Activated naive CD8-positive, alpha-beta T cell treated with anti-CD3 and anti-CD28 coated beads, Interleukin-2, amount 10 ng/mL, durations not matched to agents 7 days and 5 days (primary cell): ENCODE results near the gene PDHA1. TPM values are rescaled to one million over a fixed set of nuclear protein-coding genes. Genes with fewer than 3 reads are reported as not detected.
A peak's percentile ranks its signal among the peaks of the same experiment; 100 is the strongest.

Experiments
- ATAC-seq: fragments of 150-1000 bp; cut with Tn5 transposase; one replicate; pipeline ENCODE4 v1.10.0; 2021; ENCODE audit warnings: low read depth, moderate library complexity
- POLR2A ChIA-PET: fragments of 350-600 bp; sonication (Branson Sonifier 250); formaldehyde crosslinking; loops from one replicate; lab custom pipeline; 2021; ENCODE audit warnings: antibody characterized with exemption; lab: Charles Lee
- DNase-seq: peaks from one replicate; pipeline ENCODE4 v3.0.0; 2021
- H3K27ac Mint-ChIP-seq: one replicate; pipeline ENCODE4 v1.8.0; 2022; ENCODE audit warnings: mild to moderate bottlenecking, mixed read lengths
- H3K27me3 Mint-ChIP-seq: one replicate; pipeline ENCODE4 v1.8.0; 2022; ENCODE audit warnings: mild to moderate bottlenecking, moderate library complexity, mixed read lengths
- H3K36me3 Mint-ChIP-seq: one replicate; pipeline ENCODE4 v1.8.0; 2021; ENCODE audit warnings: mild to moderate bottlenecking, mixed read lengths
- H3K4me1 Mint-ChIP-seq: one replicate; pipeline ENCODE4 v1.8.0; 2021; ENCODE audit warnings: mixed read lengths
- H3K4me3 Mint-ChIP-seq: one replicate; pipeline ENCODE4 v1.8.0; 2022; ENCODE audit warnings: mild to moderate bottlenecking, moderate library complexity, mixed read lengths
- H3K9me3 Mint-ChIP-seq: one replicate; pipeline ENCODE4 v1.8.0; 2021; ENCODE audit warnings: mixed read lengths
- total RNA-seq, 2 experiments: library from RNA; stranded (reverse); gene quantifications; one replicate each; pipeline ENCODE4 v1.2.3, GENCODE V29; 2021

PDHA1 gene
- total RNA-seq, 2 experiments from 2014 or later: 151 TPM

DNA sequence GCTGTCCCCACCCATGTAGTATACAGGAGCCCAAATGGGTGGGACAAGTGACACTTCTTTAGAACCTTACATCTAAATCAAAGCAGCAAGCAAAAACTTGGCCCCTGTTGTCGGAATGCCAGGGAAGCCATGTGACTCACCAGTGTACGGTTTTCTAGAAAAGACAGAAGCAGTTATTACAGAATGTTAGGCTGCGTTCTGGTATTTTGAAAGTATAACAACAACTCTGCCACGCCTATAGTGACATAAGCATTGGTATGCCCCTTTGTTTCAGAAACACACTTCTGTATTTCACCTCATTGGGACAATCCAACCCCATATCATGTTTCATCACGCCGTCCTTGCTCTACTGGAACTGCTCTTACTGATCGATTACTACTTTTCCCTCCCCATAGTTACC, 14.8 kb downstream of the PDHA1 start:
- ATAC-seq: no peak
- H3K4me3 Mint-ChIP-seq: no peak overlapping the region
- H3K4me1 Mint-ChIP-seq: no peaks in the 10 kb centered on the region
- no peaks in the 10 kb centered on the region for H3K27me3 Mint-ChIP-seq
- POLR2A ChIA-PET: no interaction called here
- peaks cover under 1% of the 10 kb centered on the region for H3K36me3 Mint-ChIP-seq
- H3K9me3 Mint-ChIP-seq: no peaks in the 10 kb centered on the region
- H3K27ac Mint-ChIP-seq: no peak overlapping the region
- no peak for DNase-seq

DNA sequence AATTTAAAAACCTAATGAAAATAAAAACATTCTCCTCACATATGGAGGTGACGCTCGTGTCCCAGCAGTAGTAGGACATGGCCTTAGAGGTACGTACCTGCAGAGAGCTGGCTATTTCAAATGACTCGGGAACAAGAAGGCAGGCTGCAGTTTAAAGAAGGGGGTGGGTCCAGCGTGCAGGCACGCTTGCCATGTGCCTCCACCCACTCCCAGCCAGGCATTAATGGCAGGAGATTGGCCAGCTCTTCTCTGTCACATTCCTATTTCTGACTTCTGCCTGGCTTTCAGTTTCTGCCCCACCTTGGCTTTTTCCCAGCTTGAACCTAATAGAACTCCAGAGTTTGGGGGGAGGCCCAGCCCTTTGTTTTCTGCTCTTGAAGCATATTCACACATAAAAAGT, 17.2 kb downstream of the PDHA1 start:
- peaks cover 2% of the 10 kb centered on the region for H3K9me3 Mint-ChIP-seq

DNA sequence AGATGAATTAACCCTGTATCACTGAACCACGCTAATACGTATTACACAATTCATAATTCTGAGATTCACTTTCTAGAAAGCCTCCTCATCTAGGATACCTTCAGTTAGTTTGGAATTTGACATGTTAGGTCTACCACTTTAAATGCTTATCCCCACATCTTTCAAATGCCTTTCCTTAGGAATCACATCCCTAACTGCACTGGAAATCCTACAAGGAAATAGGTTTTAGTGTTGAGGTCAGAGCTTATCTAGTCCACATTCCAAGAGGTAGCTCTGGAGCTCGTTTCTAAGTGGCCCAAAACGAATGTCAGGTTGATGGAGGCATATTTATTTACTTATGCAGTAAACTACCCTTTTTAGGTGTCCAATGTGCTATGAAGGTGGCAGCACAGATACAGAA, 18.0 kb downstream of the PDHA1 start:
- peaks cover 2% of the 10 kb centered on the region for H3K9me3 Mint-ChIP-seq
- H3K27me3 Mint-ChIP-seq: no peaks in the 10 kb centered on the region
- no peak for DNase-seq
- no peak overlapping the region for H3K27ac Mint-ChIP-seq
- no peak overlapping the region for H3K4me3 Mint-ChIP-seq
- peaks cover 7% of the 10 kb centered on the region for H3K36me3 Mint-ChIP-seq
- ATAC-seq: no peak
- H3K4me1 Mint-ChIP-seq: no peaks in the 10 kb centered on the region
- POLR2A ChIA-PET: no interaction called here

More for the DNA sequence above, 17.2 kb downstream of the PDHA1 start:
- H3K4me3 Mint-ChIP-seq: no peak overlapping the region
- no peaks in the 10 kb centered on the region for H3K27me3 Mint-ChIP-seq
- DNase-seq: no peak
- H3K36me3 Mint-ChIP-seq: peaks cover 4% of the 10 kb centered on the region
- H3K27ac Mint-ChIP-seq: no peak overlapping the region
- ATAC-seq: no peak
- H3K4me1 Mint-ChIP-seq: no peaks in the 10 kb centered on the region
- POLR2A ChIA-PET: no interaction called here

DNA sequence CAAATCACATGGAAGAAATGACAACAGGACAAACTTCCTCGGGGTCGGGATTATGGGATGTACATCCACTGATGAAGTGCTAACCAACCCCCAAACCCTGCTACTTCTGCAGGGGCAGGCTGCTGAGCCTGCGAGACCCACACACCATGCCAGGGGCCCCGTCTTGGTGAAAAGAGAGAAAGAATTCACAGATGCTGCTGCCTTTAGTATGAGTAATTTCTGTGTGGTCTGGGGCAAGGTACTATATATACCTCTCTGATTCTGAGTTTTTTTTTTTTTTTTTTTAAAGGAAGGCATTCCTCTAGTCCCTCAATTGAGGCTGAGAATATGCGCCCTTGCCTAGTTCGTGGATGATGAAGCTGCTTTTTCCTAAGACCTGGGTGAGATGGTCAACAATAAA, 24.8 kb downstream of the PDHA1 start:
- DNase-seq (no peak), ATAC-seq (no peak)
- Mint-ChIP-seq H3K36me3 (peaks cover 7% of the 10 kb centered on the region), H3K4me1 (peaks cover 2% of the 10 kb centered on the region), H3K27me3 (no peaks in the 10 kb centered on the region), H3K9me3 (peaks cover 2% of the 10 kb centered on the region), H3K27ac (no peak overlapping the region), H3K4me3 (no peak overlapping the region)
- POLR2A ChIA-PET: no interaction called here

DNA sequence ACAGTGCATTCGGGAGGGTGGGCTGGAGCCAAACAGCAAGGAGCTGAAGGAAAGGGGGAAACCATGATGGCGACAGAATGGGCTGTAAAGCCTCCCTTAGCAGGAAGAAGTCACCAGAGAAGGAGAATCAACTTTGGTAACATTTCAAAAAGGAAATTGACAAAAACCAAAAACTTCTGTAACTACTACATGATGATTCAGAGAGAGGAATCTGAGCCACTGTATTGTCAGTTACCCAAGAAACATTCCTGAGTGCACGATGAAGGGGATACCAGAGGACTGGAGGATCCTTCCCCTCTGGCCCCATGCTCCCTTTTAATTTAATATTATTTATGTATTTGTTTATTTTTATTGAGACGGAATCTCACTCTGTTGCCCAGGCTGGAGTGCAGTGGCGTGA, 26.3 kb downstream of the PDHA1 start:
- H3K36me3 Mint-ChIP-seq: peaks cover 7% of the 10 kb centered on the region
- POLR2A ChIA-PET: no interaction called here
- H3K9me3 Mint-ChIP-seq: peaks cover 1% of the 10 kb centered on the region
- H3K27me3 Mint-ChIP-seq: no peaks in the 10 kb centered on the region
- ATAC-seq (no peak), DNase-seq (no peak)
- H3K4me3 Mint-ChIP-seq: no peak overlapping the region
- H3K4me1 Mint-ChIP-seq: peaks cover 2% of the 10 kb centered on the region
- no peak overlapping the region for H3K27ac Mint-ChIP-seq

DNA sequence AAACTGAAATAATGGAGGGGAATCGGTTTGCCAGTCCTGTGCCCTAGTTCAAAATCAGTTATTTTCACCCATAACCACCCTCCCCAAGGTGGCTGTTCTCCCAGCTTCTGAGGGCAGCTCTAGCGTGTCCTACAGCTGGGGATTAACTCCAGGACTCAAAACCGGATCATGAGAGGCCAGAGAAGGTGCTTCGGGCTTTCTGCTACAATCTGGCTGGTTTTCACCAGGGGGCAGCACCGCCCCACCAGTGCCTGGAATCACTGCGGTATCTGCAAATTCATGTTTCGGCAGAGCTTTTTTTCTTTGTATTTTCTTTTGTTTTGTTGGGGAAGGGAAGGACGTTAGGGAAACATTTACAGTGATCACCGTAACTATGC, 28.4 kb downstream of the PDHA1 start:
- Mint-ChIP-seq H3K27ac (peak overlapping the region; percentile 60), H3K4me1 (peaks cover 2% of the 10 kb centered on the region), H3K36me3 (no peaks in the 10 kb centered on the region), H3K9me3 (no peaks in the 10 kb centered on the region), H3K4me3 (peak overlapping the region; percentile 82), H3K27me3 (no peaks in the 10 kb centered on the region)
- peak; percentile 83 for ATAC-seq
- peak; percentile 72 for DNase-seq
- POLR2A ChIA-PET: interaction anchor here (0.8 kb wide), 1 partner anchor 310 kb away, joined by 3 read pairs; no protein-coding TSS in a partner anchor

DNA sequence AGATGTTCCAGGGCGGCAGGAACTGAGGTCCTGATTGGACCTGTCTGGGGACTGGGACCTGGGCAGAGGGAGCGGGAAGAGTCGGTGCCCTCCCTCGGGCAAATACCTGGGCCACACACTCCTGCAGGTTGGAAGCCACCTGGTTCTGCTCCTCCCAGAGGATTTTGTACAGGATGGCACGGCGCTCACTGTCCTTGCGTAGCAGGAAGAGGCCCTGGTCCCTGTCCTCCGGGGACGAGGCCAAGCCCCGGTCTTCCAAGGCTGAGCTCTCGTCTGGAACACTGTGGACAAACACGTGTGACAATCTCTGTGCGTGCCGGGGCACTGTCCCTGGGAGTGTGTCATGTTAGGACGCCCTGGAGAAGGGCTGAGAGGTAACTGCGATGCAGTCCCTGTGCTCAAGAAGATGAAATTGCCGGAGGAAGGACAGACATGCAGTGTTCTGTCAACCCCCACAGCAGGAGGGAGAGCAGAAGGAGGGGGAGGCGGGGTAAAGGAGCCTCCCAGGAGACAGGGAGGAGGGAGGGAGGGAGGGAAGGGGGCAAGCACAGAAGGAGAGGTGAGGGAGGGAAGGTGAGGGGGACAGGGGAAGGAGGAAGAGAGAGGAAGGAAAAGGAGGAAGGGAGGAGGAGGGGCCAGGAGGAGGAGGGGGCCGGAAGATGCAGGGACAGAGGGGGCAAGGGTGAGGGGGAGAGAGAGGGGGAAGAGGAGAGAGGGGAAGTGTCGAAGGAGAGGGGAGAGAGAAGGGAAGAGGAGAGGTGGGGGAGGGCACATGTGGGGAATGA, 29.0 kb downstream of the PDHA1 start:
- no peaks in the 10 kb centered on the region for H3K36me3 Mint-ChIP-seq
- peak overlapping the region; percentile 70 for H3K27ac Mint-ChIP-seq

DNA sequence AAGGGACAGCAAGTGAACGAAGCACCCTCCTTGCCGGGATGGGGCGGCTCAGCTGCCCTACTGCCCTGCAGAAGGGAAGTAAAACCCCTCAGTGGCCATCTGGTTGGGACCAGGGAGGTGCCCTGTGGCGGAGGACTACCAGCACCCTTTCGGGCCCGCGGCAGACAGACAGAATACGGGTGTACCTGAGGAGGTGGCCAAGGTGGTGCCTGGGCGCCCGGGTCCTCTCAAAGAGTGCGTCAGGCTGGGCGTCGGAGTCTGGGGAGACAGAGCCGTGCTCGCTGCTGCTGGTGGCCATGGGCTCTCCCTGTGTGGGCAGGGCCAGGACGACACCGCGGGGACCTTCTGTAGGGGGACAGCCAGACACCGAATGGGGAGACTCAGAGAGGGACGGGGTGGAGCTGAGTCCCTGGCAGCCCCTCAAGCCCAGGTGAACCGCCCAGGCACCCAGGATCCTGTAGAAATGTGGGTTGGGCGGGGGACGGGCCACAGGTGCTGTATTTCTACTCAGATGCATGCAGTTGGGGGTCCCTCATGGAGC, 29.7 kb downstream of the PDHA1 start:
- ATAC-seq: no peak
- H3K4me3 Mint-ChIP-seq: peak overlapping the region; percentile 82
- H3K27me3 Mint-ChIP-seq: no peaks in the 10 kb centered on the region

More for the DNA sequence above, 29.0 kb downstream of the PDHA1 start:
- peak; percentile 35 for DNase-seq
- peak; percentile 52 for ATAC-seq
- no peaks in the 10 kb centered on the region for H3K9me3 Mint-ChIP-seq
- POLR2A ChIA-PET: interaction anchor here (0.8 kb wide), 1 partner anchor 309 kb away, joined by 3 read pairs; no protein-coding TSS in a partner anchor
- H3K4me3 Mint-ChIP-seq: peak overlapping the region; percentile 82
- peaks cover 2% of the 10 kb centered on the region for H3K4me1 Mint-ChIP-seq
- no peaks in the 10 kb centered on the region for H3K27me3 Mint-ChIP-seq

DNA sequence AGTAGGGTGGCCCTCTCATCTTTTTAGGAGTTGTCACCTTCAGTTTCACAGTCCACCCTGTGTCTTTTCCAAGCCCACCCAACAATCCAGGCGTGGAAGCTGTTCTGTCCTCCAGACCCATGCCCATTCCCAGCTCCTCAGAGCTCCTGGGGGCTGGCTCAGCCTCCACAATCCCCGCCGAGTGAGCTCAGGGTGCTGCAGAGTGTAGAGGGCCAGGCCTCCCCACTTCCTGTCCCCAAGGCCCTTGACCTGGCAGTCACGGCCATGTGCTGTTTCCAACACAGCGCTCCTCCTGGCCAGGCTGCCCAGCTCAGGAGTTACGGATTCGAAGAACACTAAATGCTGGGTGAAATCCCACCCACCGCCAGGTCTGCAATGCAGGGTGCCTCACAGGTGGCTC, 31.8 kb downstream of the PDHA1 start:
- no peak overlapping the region for H3K4me3 Mint-ChIP-seq
- no peak for DNase-seq

More for the DNA sequence above, 29.7 kb downstream of the PDHA1 start:
- H3K9me3 Mint-ChIP-seq: no peaks in the 10 kb centered on the region
- H3K4me1 Mint-ChIP-seq: peaks cover 2% of the 10 kb centered on the region
- POLR2A ChIA-PET: no interaction called here
- no peak for DNase-seq
- no peaks in the 10 kb centered on the region for H3K36me3 Mint-ChIP-seq
- H3K27ac Mint-ChIP-seq: no peak overlapping the region

DNA sequence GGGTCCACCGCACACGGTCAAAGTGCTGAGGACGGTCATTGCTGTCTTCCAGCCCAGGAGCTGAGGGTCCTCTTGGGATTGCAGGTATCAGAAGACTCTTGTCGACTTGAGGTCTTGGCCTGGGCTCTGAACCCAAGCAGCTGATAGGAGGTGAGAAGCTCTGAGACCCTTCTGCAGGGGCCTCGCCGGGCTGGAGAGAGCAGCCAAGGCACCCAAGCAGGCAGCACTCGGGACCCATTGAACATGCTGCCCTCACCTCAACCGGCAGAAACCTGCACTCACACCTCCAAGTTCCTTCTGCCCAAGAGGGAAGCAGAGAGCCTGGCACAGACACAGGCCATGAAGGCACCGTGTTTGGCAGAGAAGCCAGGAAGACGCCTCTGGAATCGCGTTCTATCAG, 34.1 kb downstream of the PDHA1 start:
- no peak for ATAC-seq
- no peak overlapping the region for H3K4me3 Mint-ChIP-seq

More for the DNA sequence above, 31.8 kb downstream of the PDHA1 start:
- Mint-ChIP-seq H3K36me3 (no peaks in the 10 kb centered on the region), H3K9me3 (no peaks in the 10 kb centered on the region), H3K27me3 (no peaks in the 10 kb centered on the region), H3K4me1 (peaks cover 2% of the 10 kb centered on the region), H3K27ac (no peak overlapping the region)
- POLR2A ChIA-PET: no interaction called here
- ATAC-seq: no peak

DNA sequence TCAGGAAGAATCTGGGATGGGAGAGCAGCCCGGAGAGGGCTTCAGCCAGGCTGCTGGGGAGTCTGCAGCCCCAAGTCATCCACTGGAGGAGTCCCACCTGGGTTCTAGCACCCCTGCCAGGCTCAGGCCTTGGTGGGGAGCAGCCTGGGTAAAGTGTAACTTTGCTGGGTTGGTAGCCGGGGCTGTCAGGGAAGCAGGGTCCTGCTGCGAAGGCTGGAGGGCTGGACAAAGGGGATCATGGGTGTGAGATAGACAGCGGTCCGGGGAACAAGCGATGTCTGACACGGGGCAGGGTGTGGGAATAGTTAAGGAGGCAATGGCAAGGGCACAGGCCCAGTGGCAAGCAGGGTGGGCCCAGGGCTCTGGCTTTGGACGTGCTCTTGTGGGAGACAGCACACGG, 37.6 kb downstream of the PDHA1 start:
- Mint-ChIP-seq H3K9me3 (no peaks in the 10 kb centered on the region), H3K36me3 (no peaks in the 10 kb centered on the region), H3K4me3 (no peak overlapping the region), H3K27me3 (no peaks in the 10 kb centered on the region), H3K4me1 (no peaks in the 10 kb centered on the region), H3K27ac (no peak overlapping the region)
- no peak for DNase-seq
- no peak for ATAC-seq
- POLR2A ChIA-PET: no interaction called here

More for the DNA sequence above, 34.1 kb downstream of the PDHA1 start:
- Mint-ChIP-seq H3K36me3 (no peaks in the 10 kb centered on the region), H3K27ac (no peak overlapping the region), H3K4me1 (no peaks in the 10 kb centered on the region), H3K9me3 (no peaks in the 10 kb centered on the region), H3K27me3 (no peaks in the 10 kb centered on the region)
- POLR2A ChIA-PET: no interaction called here
- DNase-seq: no peak

DNA sequence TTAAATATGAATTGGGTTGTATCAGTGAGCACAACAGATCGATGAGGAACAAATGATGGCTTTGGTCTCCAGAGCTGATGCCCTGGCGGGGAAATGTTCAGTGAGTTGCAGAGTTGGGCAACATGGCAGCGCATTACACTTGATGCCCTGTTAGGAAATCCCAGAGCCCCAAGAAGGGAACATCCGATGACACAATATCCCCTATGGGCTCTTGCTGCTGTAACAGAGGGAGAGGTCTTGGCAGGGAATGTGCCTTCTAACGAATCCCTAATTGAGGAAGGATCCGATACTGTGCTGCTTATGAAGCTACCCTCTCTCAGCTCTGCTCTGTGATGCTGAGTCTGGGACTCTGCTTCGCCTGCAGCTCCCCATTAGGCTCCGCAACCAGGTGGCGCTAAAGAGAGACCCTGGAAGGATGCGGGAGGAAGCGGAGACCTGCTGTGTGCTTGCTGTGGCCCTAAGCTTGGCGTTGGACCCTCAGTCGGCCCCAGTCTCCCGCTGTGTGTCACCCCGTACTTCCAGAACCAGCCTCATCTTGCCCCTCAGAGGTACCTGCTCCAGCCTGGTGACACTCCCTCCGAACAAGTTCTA, 38.9 kb downstream of the PDHA1 start:
- H3K27ac Mint-ChIP-seq: no peak overlapping the region
- no peaks in the 10 kb centered on the region for H3K27me3 Mint-ChIP-seq
- POLR2A ChIA-PET: no interaction called here

DNA sequence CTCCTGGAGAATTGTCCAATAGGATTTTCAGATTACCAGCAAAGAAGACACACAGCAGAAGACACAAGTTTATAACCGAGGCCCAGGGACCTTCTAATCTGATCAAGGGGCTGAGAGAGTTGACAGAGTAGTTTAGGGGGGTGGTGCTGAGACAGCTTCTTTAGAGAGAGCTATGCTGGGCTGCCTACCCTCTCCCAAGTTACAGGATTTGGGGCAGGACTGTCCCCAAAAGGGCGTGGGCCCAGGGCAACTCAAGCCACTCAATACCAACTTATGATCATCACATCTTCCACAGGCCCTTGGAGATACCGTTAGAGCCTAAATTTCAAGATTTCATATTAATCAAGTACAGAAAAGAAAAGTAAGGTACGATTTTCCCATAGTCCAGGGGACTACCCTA, 43.0 kb downstream of the PDHA1 start:
- Mint-ChIP-seq H3K36me3 (no peaks in the 10 kb centered on the region), H3K27ac (no peak overlapping the region), H3K9me3 (no peaks in the 10 kb centered on the region), H3K4me3 (no peak overlapping the region), H3K4me1 (no peaks in the 10 kb centered on the region), H3K27me3 (no peaks in the 10 kb centered on the region)
- POLR2A ChIA-PET: no interaction called here
- ATAC-seq (no peak), DNase-seq (no peak)

More for the DNA sequence above, 38.9 kb downstream of the PDHA1 start:
- peak; percentile 78 for ATAC-seq
- peak; percentile 56 for DNase-seq
- Mint-ChIP-seq H3K4me1 (no peaks in the 10 kb centered on the region), H3K36me3 (no peaks in the 10 kb centered on the region), H3K4me3 (no peak overlapping the region), H3K9me3 (no peaks in the 10 kb centered on the region)
